Lower lobe of right lung (tissue), 2 donors: ENCODE data around the gene SST. TPM values are rescaled to one million over a fixed set of nuclear protein-coding genes. Genes with fewer than 3 reads are reported as not detected.
"Not testable (repeated sequence)": the region's sequence is repeated elsewhere in the genome, so short reads cannot be mapped to it uniquely, and the experiment has no call there.

Source experiments
- ATAC-seq, 2 donors: fragments of 200-7000 bp; cut with Tn5 transposase; one replicate each; pipeline ENCODE4 v1.9.1; 2020 to 2022; ENCODE audit warnings: mild to moderate bottlenecking in 2 of 2, moderate library complexity in 2 of 2
- DNase-seq: peaks from one replicate; pipeline ENCODE4 v3.0.0-alpha.2; 2020
- H3K27ac ChIP-seq: fragments of 200-600 bp; one replicate; pipeline ENCODE4 v1.8.0; 2022
- H3K27me3 ChIP-seq: fragments of 200-600 bp; one replicate; pipeline ENCODE4 v1.8.0; 2022; ENCODE audit warnings: low read depth
- H3K36me3 ChIP-seq: fragments of 200-600 bp; one replicate; pipeline ENCODE4 v1.8.0; 2022; ENCODE audit warnings: mild to moderate bottlenecking
- H3K4me1 ChIP-seq: fragments of 200-600 bp; one replicate; pipeline ENCODE4 v1.8.0; 2022
- H3K4me3 ChIP-seq: fragments of 200-600 bp; one replicate; pipeline ENCODE4 v1.8.0; 2022; ENCODE audit warnings: mild to moderate bottlenecking
- H3K9me3 ChIP-seq: fragments of 200-600 bp; one replicate; pipeline ENCODE4 v1.8.0; 2022
- CTCF ChIP-seq: fragments of 200-600 bp; IDR thresholded peaks from one replicate; pipeline ENCODE4 v1.8.0; 2022; ENCODE audit warnings: antibody characterized with exemption, mild to moderate bottlenecking
- intact Hi-C: fragments of 100-400 bp; cut with DNase I; formaldehyde crosslinking; loops from one replicate; pipeline ENCODE4 v1.11.0; 2022
- total RNA-seq: library from RNA; stranded (reverse); fragmentation: NEBNext Ultra II Directional; extraction: Animal tissue kit (Norgen Biotek cat#: 25700); gene quantifications from one replicate; pipeline ENCODE4 v1.2.1, GENCODE V29; 2021
- donor health status: DM: no; HTN: yes; CAD: no; lungs with severe emphysema.

The SST gene
- total RNA-seq, 1 donor from 2014 or later: not detected

- peaks cover 6% of the 10 kb centered on the region for H3K27me3 ChIP-seq
- H3K4me3 ChIP-seq: no peak overlapping the region
- ATAC-seq: no peak
- no peaks in the 10 kb centered on the region for H3K4me1 ChIP-seq
- H3K36me3 ChIP-seq: no peaks in the 10 kb centered on the region
- DNase-seq: no peak
- no peaks in the 10 kb centered on the region for H3K9me3 ChIP-seq
- intact Hi-C loops: no loop called here
- no peak for TF ChIP-seq CTCF
- no peak overlapping the region for H3K27ac ChIP-seq
Observed at GRCh38 chr3:187648177-187648576, 22.0 kb downstream of the SST start.

- Histone ChIP-seq H3K27me3 (peaks cover 6% of the 10 kb centered on the region), H3K36me3 (no peaks in the 10 kb centered on the region), H3K9me3 (no peaks in the 10 kb centered on the region), H3K4me3 (no peak overlapping the region), H3K4me1 (no peaks in the 10 kb centered on the region), H3K27ac (no peak overlapping the region)
- intact Hi-C loops: no loop called here
- no peak for DNase-seq
- TF ChIP-seq CTCF: no peak
- ATAC-seq: no peak
Observed at GRCh38 chr3:187646906-187647660, 23.1 kb downstream of the SST start.

GRCh38 chr3:187645379-187645778 is 24.8 kb downstream of the SST start:
- H3K27ac ChIP-seq, H3K4me3 ChIP-seq, intact Hi-C loops, H3K9me3 ChIP-seq, H3K36me3 ChIP-seq, H3K27me3 ChIP-seq, H3K4me1 ChIP-seq, DNase-seq, ATAC-seq: not testable (repeated sequence)

GRCh38 chr3:187642861-187643260 is 27.3 kb downstream of the SST start:
- intact Hi-C loops: no loop called here
- Histone ChIP-seq H3K27me3 (peaks cover 6% of the 10 kb centered on the region), H3K4me1 (no peaks in the 10 kb centered on the region), H3K36me3 (no peaks in the 10 kb centered on the region), H3K4me3 (no peak overlapping the region), H3K9me3 (no peaks in the 10 kb centered on the region), H3K27ac (no peak overlapping the region)
- ATAC-seq: no peak
- DNase-seq: no peak
- TF ChIP-seq CTCF: no peak

- Histone ChIP-seq H3K4me1 (no peaks in the 10 kb centered on the region), H3K9me3 (no peaks in the 10 kb centered on the region), H3K27ac (no peak overlapping the region), H3K27me3 (peaks cover 6% of the 10 kb centered on the region), H3K36me3 (no peaks in the 10 kb centered on the region), H3K4me3 (no peak overlapping the region)
- DNase-seq: no peak
- TF ChIP-seq CTCF: no peak
- intact Hi-C loops: no loop called here
- no peak for ATAC-seq
Observed at GRCh38 chr3:187641320-187642016, 28.7 kb downstream of the SST start.

GRCh38 chr3:187640569-187641059 is 29.6 kb downstream of the SST start:
- H3K4me3 ChIP-seq: no peak overlapping the region
- no peaks in the 10 kb centered on the region for H3K9me3 ChIP-seq
- H3K36me3 ChIP-seq: no peaks in the 10 kb centered on the region
- intact Hi-C loops: no loop called here
- no peak for TF ChIP-seq CTCF
- DNase-seq (no peak), ATAC-seq (no peak)
- no peaks in the 10 kb centered on the region for H3K4me1 ChIP-seq
- H3K27ac ChIP-seq: no peak overlapping the region
- peaks cover 6% of the 10 kb centered on the region for H3K27me3 ChIP-seq
